ENCODE data around the gene ZNF200.

DNA sequence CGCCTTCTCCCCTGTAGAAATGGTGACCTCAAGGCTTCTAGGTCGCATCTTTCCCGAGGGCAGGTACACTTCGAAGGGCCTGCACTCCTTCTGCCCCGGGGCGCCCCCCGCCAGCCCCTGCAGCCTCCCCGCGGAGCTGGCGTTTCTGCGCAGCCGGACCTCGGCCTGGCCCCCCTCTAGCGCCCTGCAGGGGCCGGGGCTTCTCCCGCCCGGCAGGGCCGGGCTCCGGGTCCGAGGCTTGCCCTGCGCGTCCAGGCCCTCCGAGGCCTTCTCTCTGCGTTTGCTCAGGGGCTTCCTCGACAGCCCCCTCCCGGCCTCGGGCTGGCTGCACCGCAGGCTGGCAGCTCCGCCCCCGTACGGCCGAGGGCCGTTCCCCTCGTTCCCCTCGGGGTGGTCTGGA, 19.4 kb upstream of the ZNF200 start:
- TF ChIP-seq EZH2 (IDR thresholded peaks at IDR 0.05; ENCODE audit: borderline replicate concordance, low read depth, low read length, poor library complexity, severe bottlenecking) (no peak), CTCF (conservative IDR thresholded peaks at IDR 0.05; ENCODE audit: low read depth, low read length) (no peak)

All from A673 (cell line).